Activated T-cell treated with anti-CD3 and anti-CD28 coated beads, Interleukin-2, amount 50 U/mL, for 48 hours (primary cell): ENCODE results near the gene VRK3.
"Not testable (repeated sequence)": the region's sequence is repeated elsewhere in the genome, so short reads cannot be mapped to it uniquely, and the experiment has no call there.

Experiments used
- DNase-seq, 2 experiments: peaks; one replicate each; pipeline ENCODE4 v3.0.0-alpha.2; 2020

Gene VRK3

DNA sequence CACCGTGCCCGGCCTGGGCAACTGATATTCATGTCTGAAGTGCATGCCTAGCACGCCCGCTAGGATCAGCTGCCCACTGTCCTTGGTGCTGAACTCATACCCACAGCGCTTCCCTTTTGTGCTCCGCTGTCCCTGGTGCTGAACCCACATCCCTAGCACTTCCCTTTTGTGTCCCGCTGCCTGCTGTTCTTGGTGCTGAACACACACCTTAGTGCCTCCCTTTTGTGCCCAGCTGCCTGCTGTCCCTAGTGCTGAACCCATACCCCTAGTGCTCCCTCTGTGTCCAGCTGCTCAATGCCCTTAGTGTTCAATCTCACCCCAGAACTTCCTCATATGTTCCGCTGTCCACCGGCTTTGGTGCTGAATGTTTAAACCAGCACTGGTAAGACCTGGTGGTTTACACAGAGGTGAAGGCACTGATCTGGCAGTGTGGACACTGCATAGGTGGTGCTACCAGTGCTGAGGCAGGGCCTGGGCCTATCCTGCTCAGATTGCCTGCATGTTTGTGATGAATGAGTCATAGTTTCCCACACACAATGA is 37.9 kb downstream of the VRK3 start:
- DNase-seq = peak; percentile 88

DNA sequence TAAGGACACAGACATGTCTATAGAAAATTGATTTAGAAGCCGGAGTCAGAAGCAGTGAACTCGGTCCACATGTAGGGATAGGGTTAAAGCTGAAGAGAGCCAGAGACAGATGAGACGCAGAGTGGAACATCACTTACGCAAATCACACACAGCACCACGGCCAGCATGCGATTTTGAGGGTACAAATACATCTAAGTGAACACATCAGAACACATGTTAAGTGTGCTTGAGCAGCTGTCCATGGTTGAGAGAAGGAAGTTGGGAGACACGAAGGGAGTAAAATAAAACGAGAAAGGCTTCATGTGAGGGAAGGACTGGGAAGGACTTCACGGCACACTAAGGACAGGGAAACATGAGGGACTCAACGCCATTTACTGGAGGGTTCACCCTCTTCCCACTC is 38.8 kb downstream of the VRK3 start:
- DNase-seq = no peak

GRCh38 chr19:49985871-49986270 is 39.3 kb downstream of the VRK3 start:
- no peak for DNase-seq

- DNase-seq = no peak
These were observed 40.7 kb downstream of the VRK3 start for GRCh38 chr19:49984491-49984890.

DNA sequence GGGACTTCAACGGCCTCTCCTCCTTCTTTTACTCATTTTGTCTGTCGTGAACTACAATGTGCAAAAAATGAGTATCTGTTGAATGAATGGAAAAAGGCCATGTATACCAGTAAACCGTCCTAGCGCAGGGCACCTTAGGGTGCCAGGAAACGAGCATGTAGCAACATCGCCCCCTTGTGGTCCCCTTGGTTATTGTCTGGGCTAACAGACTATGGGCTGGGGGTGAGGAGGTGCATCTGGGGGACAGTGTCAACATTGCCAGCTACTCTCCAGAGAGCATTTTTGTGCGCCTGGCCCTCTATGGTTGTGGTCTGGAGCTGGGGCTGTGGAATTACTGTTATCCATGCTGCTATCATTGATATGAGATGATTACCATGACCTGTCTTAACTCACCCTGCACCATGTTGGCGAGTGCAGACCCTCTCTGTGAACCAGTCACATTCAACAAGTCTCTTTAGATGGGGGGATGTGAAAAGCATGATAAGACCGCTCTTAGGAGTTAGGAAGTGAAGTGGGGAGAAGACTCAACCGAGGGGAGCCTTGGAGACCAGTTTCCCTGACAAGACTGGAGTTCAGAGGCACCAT is 41.4 kb downstream of the VRK3 start:
- DNase-seq = peak; percentile 87 to 89

- DNase-seq = no peak
These were observed 43.3 kb downstream of the VRK3 start for GRCh38 chr19:49981603-49982593.

DNA sequence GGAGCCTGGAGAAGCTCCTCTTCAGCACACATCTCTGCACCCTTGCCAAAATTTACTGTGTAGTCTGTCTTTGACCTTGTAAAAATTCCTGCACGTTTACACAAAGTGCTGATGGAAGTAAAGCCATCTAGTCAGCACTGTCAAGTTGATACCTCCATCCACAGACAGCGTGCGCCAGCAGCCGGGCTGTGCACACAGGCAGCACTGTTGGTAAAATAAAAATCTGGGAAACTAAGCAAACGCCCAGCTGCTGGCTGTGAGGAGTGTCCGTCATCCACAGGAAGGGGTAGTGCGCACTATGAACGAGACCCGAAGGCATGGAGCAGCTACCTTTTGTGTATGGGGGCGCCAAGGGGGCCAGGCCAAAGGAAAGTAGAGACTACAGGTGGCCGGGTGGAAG is 46.8 kb downstream of the VRK3 start:
- no peak for DNase-seq

DNA sequence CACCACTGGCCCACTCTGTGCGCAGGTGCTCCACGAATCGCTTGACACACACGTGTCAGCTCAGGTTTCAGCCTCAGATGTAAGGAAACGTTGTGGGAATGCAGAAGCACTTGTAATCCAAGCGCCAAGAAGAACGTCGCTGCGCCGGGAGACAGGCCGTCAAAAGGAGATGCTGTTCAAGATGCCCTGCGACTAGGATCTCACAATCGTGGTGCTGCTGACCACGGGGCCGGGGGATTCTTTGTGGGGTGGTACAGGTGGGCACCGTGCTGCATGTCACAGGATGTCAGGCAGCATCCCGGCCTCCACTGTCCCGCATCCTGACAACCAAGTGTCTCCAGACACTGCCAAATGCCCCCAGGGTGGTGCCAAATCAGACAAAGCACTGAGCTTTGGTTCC is 47.3 kb downstream of the VRK3 start:
- no peak for DNase-seq

- DNase-seq = no peak
These were observed 48.1 kb downstream of the VRK3 start for GRCh38 chr19:49977076-49977475.

GRCh38 chr19:49976496-49976895 is 48.7 kb downstream of the VRK3 start:
- DNase-seq = no peak

DNA sequence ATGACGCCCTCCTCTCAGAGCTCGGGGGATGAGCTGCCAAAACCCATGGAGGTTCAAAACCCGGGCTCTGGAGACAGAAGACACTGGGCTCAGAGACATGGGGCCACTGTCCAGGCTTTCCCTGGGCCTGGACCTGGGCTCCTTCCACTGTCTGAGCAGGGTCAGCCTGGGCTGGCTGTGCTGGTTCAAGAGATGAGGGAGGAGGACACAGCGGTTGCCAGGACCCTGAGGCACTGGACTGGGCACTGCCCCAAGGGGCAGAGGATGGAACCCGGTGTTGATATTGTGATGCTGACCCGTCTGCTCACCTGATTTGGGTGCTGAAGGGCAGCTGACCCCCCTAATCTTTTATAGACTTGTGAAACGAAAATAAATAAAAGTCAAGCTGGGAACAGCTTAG is 50.1 kb downstream of the VRK3 start:
- no peak for DNase-seq

DNA sequence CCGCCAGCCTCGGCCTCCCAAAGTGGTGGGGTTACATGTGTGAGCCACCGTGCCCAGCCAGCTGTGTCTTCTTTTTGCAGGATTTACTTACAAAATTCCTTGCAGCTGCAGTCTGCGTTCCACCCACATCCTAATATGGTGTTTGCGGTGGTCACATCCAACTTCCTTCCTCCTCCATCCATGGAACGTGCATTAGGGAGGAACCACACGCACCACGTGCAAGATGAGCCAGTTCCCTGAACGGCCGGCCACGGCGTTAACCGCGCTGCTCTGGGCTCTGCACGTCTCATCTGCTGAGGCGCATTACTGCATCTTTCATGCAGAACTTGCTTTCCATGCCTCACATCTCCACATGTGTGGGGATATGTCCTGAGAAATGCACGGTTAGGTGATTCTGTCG is 51.2 kb downstream of the VRK3 start:
- no peak for DNase-seq

GRCh38 chr19:49972841-49973240 is 52.3 kb downstream of the VRK3 start:
- no peak for DNase-seq

GRCh38 chr19:49971991-49972411 is 53.2 kb downstream of the VRK3 start:
- DNase-seq = no peak

DNA sequence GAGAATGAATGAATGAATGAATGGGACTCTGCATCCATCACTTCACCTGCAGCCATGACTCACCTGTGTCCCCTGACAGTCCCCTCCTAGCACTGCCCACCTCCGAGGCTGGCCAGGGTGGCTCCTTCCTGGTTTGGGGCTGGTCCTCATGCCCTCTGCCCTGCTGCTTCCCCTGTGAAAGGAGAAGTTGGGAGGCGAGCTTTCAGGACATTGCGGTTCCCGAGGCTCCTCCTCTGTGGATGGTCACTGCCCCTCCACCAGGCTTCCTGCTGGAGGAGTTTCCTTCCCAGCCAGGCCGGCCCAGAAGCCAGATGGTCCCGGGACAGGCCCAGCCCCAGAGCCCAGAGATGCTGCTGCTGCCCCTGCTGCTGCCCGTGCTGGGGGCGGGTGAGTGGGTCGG is 55.8 kb downstream of the VRK3 start:
- DNase-seq = not testable (repeated sequence)

DNA sequence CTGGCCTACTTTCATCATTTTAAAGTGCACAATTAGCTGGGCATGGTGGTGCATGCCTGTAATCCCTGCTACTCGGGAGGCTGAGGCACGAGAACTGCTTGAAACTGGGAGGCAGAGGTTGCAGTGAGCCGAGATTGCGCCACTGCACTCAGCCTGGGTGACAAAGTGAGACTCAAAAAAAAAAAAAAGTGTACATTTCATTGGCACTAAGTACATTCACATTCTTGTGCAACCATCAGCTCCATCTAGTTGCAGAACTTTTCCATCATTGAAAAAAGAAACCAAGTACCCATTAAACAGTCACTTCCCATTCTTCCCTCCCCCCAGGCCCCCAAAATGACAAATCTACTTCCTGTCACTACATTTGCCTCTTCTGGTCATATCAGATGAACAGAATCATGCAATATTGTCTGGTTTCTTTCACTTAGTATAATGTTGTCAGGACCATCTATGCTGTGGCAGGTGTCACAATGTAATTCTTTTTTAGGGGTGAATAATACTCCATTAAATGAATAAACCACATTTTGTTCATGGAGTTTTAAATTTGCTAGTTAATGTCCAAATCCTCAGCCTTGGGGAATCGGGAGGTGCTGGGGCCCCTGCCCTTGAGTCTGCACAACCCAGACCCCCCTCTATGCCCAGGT is 56.8 kb downstream of the VRK3 start:
- DNase-seq = no peak

DNA sequence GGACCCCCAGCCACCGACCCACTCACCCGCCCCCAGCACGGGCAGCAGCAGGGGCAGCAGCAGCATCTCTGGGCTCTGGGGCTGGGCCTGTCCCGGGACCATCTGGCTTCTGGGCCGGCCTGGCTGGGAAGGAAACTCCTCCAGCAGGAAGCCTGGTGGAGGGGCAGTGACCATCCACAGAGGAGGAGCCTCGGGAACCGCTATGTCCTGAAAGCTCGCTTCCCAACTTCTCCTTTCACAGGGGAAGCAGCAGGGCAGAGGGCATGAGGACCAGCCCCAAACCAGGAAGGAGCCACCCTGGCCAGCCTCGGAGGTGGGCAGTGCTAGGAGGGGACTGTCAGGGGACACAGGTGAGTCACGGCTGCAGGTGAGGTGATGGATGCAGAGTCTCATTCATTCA is 64.2 kb downstream of the VRK3 start, which contains the start of gene SIGLEC11:
Gene SIGLEC11 (minus strand): TSS at position 193 of the 400 bp plus-strand sequence. CDS start 91 bp downstream, at position 102.
- DNase-seq = not testable (repeated sequence)

GRCh38 chr19:49959892-49960291 is 65.3 kb downstream of the VRK3 start:
- not testable (repeated sequence) for DNase-seq

- DNase-seq = not testable (repeated sequence)
These were observed 66.6 kb downstream of the VRK3 start for GRCh38 chr19:49958596-49958995.

GRCh38 chr19:49958144-49958543 is 67.0 kb downstream of the VRK3 start:
- not testable (repeated sequence) for DNase-seq

DNA sequence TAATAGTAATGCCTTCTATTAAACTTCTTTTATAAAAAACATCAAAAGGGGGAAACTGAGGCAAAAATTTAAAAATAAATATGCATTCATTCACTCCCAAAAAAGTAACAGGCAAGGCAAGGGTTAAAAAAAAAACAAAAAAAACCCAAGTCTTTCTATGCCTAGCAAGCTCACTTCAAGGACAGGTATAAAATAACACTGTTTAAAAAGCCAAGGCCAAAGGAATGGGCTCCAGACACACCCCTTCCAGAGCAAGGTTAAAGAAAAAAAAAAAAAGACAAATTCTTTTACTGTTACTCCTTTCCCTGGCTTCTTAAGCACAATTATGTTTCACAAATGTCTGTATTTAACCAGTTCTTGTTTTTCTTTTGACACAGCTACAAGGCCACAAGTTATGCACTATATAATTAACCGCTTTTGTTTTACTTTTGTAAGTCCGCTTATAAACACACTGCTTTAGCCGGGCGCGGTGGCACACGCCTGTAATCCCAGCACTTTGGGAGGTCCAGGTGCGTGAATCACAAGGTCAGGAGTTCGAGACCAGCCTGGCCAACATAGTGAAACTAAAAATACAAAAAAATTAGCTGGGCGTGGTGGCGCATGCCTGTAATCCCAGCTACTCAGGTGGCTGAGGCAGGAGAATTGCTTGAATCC is 67.8 kb downstream of the VRK3 start:
- DNase-seq = no peak

DNA sequence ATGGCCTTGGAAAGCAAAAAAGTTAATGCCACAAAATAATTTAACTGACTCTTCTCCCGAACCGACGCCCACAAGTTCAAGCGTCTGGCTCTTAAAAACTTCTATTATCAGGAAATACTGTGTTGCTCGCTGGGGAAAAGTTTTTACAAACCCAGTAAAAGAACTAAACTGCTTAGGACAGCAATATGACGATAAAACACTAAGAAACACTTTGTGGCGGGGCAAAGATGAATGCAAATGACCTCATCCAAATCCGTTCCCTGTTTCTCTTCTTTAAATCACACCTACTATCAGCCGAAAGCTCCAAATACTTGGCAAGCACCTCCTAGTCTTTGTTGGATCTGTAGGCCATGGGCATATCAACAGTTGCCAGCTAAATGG is 69.1 kb downstream of the VRK3 start:
- DNase-seq = no peak

- no peak for DNase-seq
These were observed 70.2 kb downstream of the VRK3 start for GRCh38 chr19:49954933-49955332.
